Smooth muscle cell (in vitro differentiated cells): Measurements from ENCODE around the gene DVL1. TPM values are rescaled to one million over a fixed set of nuclear protein-coding genes. Genes with fewer than 3 reads are reported as not detected.

Source experiments
- DNase-seq: peaks from one replicate; lab custom pipeline; 2025; ENCODE audit not compliant: unreplicated experiment; lab: John Stamatoyannopoulos, UW
- H2AFZ ChIP-seq: fragments of 200-600 bp; sonication (generic); 2 replicates; pipeline ENCODE4 v1.6.0; 2016; ENCODE audit warnings: antibody characterized with exemption, low read depth, mild to moderate bottlenecking
- H3F3A ChIP-seq: fragments of 200-600 bp; sonication (generic); 2 replicates; pipeline ENCODE4 v1.6.0; 2017; ENCODE audit warnings: antibody characterized with exemption, low read depth
- H3K27ac ChIP-seq: fragments of 200-600 bp; sonication (generic); 2 replicates; pipeline ENCODE4 v1.5.1; 2016; ENCODE audit warnings: low read depth, mild to moderate bottlenecking
- H3K27me3 ChIP-seq: fragments of 200-600 bp; sonication (generic); 2 replicates; pipeline ENCODE4 v1.6.1; 2016; ENCODE audit warnings: low read depth, mild to moderate bottlenecking
- H3K36me3 ChIP-seq: fragments of 200-600 bp; sonication (generic); 2 replicates; pipeline ENCODE4 v1.5.1; 2016; ENCODE audit warnings: low read depth
- H3K4me1 ChIP-seq: fragments of 200-600 bp; sonication (generic); 2 replicates; pipeline ENCODE4 v1.5.1; 2016; ENCODE audit warnings: low read depth
- H3K4me2 ChIP-seq: fragments of 200-600 bp; sonication (generic); 2 replicates; pipeline ENCODE4 v1.6.0; 2016; ENCODE audit warnings: mild to moderate bottlenecking
- H3K4me3 ChIP-seq: fragments of 200-600 bp; sonication (generic); 2 replicates; pipeline ENCODE4 v1.5.1; 2016; ENCODE audit warnings: mild to moderate bottlenecking
- H3K79me2 ChIP-seq: fragments of 200-600 bp; sonication (generic); 2 replicates; pipeline ENCODE4 v1.6.0; 2016; ENCODE audit warnings: low read depth, mild to moderate bottlenecking
- H3K9ac ChIP-seq: fragments of 200-600 bp; sonication (generic); 2 replicates; pipeline ENCODE4 v1.6.0; 2016; ENCODE audit warnings: low read depth
- H3K9me3 ChIP-seq: fragments of 200-600 bp; sonication (generic); replicated peaks from 2 replicates; pipeline ENCODE4 v1.5.1; 2016; ENCODE audit warnings: low read depth
- H4K20me1 ChIP-seq: fragments of 200-600 bp; sonication (generic); 2 replicates; pipeline ENCODE4 v1.6.0; 2016; ENCODE audit warnings: low read depth
- WGBS: methylation state at CpG from one replicate; pipeline ENCODE4 v1.1.7; 2016; ENCODE audit warnings: low lambda C conversion rate; 5-methylcytosine and 5-hydroxymethylcytosine counted together
- polyA plus RNA-seq: library from polyadenylated mRNA; unstranded; fragments of >200 nt; fragmentation: Nextera tagmentation; extraction: Ambion mirVana; gene quantifications from 2 replicates; pipeline ENCODE4 v1.2.1, GENCODE V29; 2016
- total RNA-seq: library from RNA; depleted of rRNA; stranded (reverse); fragments of >200 nt; gene quantifications from 2 replicates; pipeline ENCODE4 v1.2.3, GENCODE V29; 2014
- TF ChIP-seq, protein P1 (sequence below): fragments of 200-600 bp; sonication (generic); IDR thresholded peaks from 2 replicates; pipeline ENCODE4 v1.5.1; 2017; ENCODE audit warnings: borderline replicate concordance, mild to moderate bottlenecking, antibody characterized with exemption; ENCODE audit not compliant: insufficient read depth, poor library complexity, severe bottlenecking

Gene DVL1
- total and polyA plus RNA-seq, 2 experiments from 2014 or later: 28.5 to 28.7 TPM

DNA sequence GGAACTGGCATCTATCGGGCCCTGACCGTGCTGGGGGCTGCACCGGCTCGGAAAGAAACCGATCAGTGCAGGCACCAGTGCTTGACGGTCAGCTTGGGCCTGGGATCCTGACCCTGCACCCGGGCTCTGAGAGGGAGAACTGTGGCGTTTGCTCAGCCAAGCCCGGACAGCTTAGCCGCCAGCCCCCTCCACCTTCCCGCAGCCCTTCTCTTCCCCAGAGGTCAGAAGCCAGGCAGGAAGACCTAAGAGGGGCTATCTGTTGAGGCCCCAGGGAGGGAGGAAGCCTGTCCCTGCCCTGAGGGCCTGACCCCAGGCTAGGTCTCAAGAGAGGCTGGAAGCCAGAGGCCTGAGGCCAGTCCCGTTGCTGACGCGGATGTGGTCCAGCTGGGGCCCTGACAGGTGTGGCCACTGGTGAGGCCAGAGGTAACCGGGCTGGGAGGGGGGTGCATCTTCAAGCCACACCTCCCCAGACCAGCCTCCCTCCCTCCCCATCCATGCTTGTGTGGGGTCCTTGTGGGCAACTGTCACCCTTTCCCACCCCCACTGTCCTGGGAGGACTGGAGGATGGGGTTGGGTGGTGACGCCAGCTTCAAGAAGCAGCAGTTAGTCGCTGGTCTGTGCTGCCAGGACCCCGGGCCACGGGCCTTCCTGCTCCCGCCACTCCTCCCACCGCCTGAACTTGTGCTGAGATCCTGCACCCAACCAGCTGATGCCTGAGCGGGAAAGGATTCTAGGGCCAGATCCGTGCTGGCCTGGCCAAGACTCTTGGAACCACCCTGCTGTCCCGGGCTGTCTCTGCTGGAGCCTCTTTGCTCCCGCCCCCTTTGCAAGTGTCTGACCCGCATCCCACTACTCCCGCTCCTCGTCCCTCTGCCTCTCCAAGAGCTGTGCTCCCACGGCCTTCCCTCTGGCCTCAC is 2.6 kb upstream of the DVL1 start:
- Histone ChIP-seq H3F3A (peaks cover 21% of the 10 kb centered on the region), H3K9ac (no peak overlapping the region), H3K36me3 (no peaks in the 10 kb centered on the region), H4K20me1 (peaks cover 71% of the 10 kb centered on the region), H3K79me2 (peaks cover 59% of the 10 kb centered on the region), H3K4me3 (no peak overlapping the region), H3K4me1 (peaks cover 33% of the 10 kb centered on the region), H3K9me3 (no peaks in the 10 kb centered on the region), H3K4me2 (peak overlapping the region; percentile 68), H3K27me3 (no peaks in the 10 kb centered on the region), H3K27ac (peak overlapping the region; percentile 48), H2AFZ (no peak overlapping the region)
- TF ChIP-seq, protein P1, sequence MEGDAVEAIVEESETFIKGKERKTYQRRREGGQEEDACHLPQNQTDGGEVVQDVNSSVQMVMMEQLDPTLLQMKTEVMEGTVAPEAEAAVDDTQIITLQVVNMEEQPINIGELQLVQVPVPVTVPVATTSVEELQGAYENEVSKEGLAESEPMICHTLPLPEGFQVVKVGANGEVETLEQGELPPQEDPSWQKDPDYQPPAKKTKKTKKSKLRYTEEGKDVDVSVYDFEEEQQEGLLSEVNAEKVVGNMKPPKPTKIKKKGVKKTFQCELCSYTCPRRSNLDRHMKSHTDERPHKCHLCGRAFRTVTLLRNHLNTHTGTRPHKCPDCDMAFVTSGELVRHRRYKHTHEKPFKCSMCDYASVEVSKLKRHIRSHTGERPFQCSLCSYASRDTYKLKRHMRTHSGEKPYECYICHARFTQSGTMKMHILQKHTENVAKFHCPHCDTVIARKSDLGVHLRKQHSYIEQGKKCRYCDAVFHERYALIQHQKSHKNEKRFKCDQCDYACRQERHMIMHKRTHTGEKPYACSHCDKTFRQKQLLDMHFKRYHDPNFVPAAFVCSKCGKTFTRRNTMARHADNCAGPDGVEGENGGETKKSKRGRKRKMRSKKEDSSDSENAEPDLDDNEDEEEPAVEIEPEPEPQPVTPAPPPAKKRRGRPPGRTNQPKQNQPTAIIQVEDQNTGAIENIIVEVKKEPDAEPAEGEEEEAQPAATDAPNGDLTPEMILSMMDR: no peak
- no peak for DNase-seq
- 61% methylated on average over 28 of the region's 29 CpGs for WGBS

DNA sequence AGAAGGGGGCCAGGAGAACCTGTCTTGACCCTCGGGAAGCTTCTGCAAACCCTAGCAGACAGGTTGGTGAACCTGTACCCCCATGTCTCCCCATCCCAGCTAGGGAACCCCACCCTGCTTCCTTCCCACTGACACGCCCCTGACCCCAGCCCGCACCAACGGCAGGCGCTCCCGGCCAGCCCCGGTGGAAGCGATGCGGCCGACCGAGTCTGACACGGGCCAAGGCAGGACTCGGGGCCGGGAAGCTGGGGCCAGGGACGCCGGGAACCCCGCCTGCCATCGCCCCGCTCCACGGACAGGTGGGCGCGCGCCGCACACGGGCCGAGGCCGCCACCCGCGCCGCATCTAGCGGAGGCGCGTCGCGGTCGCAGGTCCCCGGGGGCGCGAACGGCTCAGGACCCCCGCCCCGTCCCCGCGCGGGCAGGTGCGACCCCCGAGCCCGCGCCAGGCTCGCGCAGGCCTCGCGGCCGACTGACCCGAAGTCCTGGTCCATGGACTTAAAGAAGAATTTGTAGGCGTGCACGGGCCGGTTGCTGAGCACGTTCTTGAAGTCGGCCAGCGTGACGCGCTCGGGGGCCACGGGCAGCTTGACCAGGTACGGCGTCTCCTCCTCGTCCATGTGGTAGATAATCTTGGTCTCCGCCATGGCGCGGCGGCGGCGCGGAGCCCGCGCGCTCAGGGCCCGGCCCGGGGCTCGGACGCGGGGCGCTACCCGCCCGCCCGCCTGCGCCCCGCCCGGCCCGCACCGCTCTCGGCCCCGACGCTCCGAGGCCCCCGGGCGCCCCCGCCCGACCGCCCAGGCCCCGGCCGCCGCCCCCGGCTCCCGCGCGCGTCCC is 580 bp downstream of the DVL1 start:
- Histone ChIP-seq H3K9me3 (no peaks in the 10 kb centered on the region), H3K4me3 (peak overlapping the region; percentile 72), H4K20me1 (peaks cover 71% of the 10 kb centered on the region), H3K9ac (peak overlapping the region; percentile 62), H3K27me3 (no peaks in the 10 kb centered on the region), H3K4me2 (peak overlapping the region; percentile 97), H3K4me1 (peaks cover 12% of the 10 kb centered on the region), H3K36me3 (no peaks in the 10 kb centered on the region), H3K27ac (peak overlapping the region; percentile 15), H3F3A (peaks cover 13% of the 10 kb centered on the region), H2AFZ (no peak overlapping the region), H3K79me2 (peaks cover 58% of the 10 kb centered on the region)
- 2% methylated on average over 68 of the region's 109 CpGs for whole genome bisulfite sequencing
- TF ChIP-seq, protein P1: no peak
- DNase-seq: no peak

DNA sequence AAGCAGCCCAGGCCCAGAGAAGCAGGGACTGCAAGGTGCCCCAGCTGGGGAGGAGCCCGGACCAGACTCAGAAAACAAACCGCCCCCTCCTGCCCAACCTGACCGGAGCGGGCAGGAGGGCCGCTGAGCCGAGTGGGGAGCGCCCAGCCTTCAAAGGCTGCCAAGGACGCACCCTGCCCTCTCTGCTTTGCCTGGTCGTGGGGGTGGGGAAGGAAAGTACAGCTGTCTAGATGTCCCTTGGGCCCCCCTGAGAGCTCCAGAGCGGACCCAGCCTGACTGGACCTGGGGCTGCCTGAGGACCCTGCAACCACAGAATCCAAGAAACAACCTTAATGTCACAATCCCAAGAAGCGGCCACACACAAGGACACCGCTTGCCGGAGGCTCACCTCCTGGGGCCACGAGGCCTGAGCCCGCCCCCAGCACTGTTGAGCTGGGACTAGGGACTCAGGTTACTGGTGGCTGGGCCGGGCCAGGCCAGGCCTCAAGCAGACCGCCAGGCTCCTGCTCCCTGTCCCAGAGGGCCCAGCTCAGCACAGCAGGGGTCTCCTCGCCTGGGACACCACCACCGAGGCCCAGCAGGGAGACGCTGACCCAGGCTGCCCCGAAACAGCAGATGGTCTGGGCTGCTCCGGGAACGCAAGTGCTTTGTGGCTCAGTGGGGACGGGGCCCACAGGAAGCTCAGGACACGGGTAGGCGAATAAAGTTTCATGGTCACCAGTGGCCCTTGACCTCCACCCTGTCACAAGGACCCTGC is 1.4 kb downstream of the DVL1 start:
- Histone ChIP-seq H3K27ac (peak overlapping the region; percentile 15), H3K4me3 (peak overlapping the region; percentile 72), H3K4me2 (peak overlapping the region; percentile 97), H3K9ac (peak overlapping the region; percentile 47), H3K4me1 (peaks cover 12% of the 10 kb centered on the region), H3K9me3 (no peaks in the 10 kb centered on the region), H3K79me2 (peaks cover 57% of the 10 kb centered on the region), H3K27me3 (no peaks in the 10 kb centered on the region), H2AFZ (no peak overlapping the region), H4K20me1 (peaks cover 71% of the 10 kb centered on the region), H3K36me3 (no peaks in the 10 kb centered on the region), H3F3A (peaks cover 6% of the 10 kb centered on the region)
- TF ChIP-seq, protein P1: no peak
- DNase-seq: no peak
- 33% methylated on average over 26 of the region's 26 CpGs for WGBS
